Hair follicular keratinocyte (primary cell): Measurements from ENCODE around the gene SLPI. TPM values are rescaled to one million over a fixed set of nuclear protein-coding genes. Genes with fewer than 3 reads are reported as not detected.

Source experiments
- total RNA-seq: library from RNA; depleted of rRNA; stranded (reverse); fragments of >200 nt; gene quantifications from 2 replicates; pipeline ENCODE4 v1.2.3, GENCODE V29; 2015

SLPI gene, protein sequence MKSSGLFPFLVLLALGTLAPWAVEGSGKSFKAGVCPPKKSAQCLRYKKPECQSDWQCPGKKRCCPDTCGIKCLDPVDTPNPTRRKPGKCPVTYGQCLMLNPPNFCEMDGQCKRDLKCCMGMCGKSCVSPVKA
- total RNA-seq = 13.8 and 27.3 TPM in 2 replicates

DNA sequence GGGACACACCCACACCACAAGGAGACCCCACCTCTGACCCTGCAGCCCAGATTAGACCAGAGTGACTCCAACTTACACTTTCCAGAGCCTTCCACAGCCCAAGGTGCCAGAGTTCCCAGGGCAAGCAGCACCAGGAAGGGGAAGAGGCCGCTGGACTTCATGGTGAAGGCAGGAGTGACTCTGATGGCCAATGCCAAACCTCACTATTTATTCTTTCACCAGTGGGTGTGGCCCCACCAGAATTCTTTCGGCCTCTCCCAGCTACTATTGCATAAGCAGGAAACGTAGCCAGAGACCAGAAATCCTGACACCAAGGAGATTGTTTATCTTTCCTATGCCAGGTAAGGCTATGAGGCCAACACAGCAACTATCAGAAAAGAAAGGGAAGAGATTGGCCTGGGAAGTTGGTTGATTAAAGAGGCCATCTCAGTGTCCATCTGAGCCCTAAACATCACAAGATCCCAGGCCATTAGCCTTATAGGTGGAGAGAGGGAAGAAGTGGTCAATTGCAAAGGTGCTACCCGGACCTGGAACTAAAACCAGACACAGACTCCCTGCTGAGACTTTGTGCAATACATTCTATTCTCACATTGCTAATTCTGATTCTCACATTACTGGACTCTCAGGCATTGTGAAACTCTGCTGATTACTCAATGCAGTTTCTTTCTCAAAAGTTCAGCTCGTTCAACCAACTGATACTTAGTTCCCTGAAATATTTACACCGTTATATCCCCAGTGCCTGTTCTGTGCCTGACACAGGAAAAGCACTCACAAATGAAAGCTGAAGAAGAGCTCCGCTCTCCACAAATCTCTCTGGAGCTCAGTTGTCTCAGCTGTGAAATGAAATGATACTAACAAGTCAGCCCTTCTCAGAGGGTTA, at the start of gene SLPI:
Gene SLPI, minus strand, starts transcription at position 182 of the 880 bp plus-strand sequence. Its CDS starts 21 bp downstream, at position 161.

DNA sequence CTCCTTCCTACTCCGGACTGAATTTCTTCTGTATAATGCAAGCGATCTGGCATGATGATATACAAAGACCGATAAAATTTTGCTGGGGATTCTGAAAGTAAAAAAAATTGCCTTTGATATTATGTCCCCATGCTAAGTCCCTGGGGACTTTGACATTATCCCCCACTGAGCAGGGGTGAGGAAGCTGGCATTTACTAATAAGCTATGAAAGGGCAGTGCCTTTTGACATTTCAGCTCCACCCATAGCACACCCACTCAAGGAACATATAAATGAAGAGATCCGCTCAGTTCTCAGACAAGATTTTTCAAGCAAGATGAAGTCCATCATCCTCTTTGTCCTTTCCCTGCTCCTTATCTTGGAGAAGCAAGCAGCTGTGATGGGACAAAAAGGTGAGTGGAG, 33.3 kb downstream of the SLPI start, which contains the start of gene SEMG2:
Gene SEMG2, plus strand, starts transcription at position 298 of the 400 bp plus-strand sequence. Its CDS starts 17 bp downstream, at position 315.

GRCh38 chr20:45206725-45207124, 47.6 kb downstream of the SLPI start, which contains the start of gene SEMG1:
SEMG1 (plus strand) TSS chr20:45207033; CDS start chr20:45207054, 21 bp downstream.

Other genes with a start within 250 kb of the SLPI start
- 0.91 and 1.7 TPM in 2 replicates for gene KCNS1, start 153.4 kb downstream of the SLPI start, total RNA-seq
- gene WFDC5, start 139.4 kb downstream of the SLPI start, total RNA-seq = 0.23 and 1.6 TPM in 2 replicates
- 0.70 TPM in 1 of 2 replicates, not detected in the other for gene WFDC12, start 130.1 kb downstream of the SLPI start, total RNA-seq
- 11.0 and 25.5 TPM in 2 replicates for gene PI3, start 79.7 kb downstream of the SLPI start, total RNA-seq
- not detected in 2 replicates for gene SEMG1, start 47.5 kb downstream of the SLPI start, total RNA-seq
- gene SEMG2, start 33.2 kb downstream of the SLPI start, total RNA-seq = not detected in 2 replicates
- not detected in 2 replicates for gene RBPJL, start 52.3 kb upstream of the SLPI start, total RNA-seq
- not detected in 2 replicates for gene MATN4, start 53.7 kb upstream of the SLPI start, total RNA-seq
- 162 and 261 TPM in 2 replicates for gene SDC4, start 93.9 kb upstream of the SLPI start, total RNA-seq
- gene SYS1, start 108.6 kb upstream of the SLPI start, total RNA-seq = 18.9 and 20.5 TPM in 2 replicates
- gene TP53TG5, start 123.8 kb upstream of the SLPI start, total RNA-seq = not detected in 2 replicates
- gene DBNDD2, start 153.7 kb upstream of the SLPI start, total RNA-seq = 35.7 and 41.2 TPM in 2 replicates
- gene PIGT, start 161.6 kb upstream of the SLPI start, total RNA-seq = 55.9 and 68.6 TPM in 2 replicates
- not detected in 2 replicates for gene WFDC2, start 215.2 kb upstream of the SLPI start, total RNA-seq